GM12878 (cell line): Measurements from ENCODE around the gene CPD. TPM values are rescaled to one million over a fixed set of nuclear protein-coding genes. Genes with fewer than 3 reads are reported as not detected.
A peak's percentile ranks its signal among the peaks of the same experiment; 100 is the strongest.

Source experiments
- ATAC-seq: fragments of 200-7000 bp; cut with Tn5 transposase; 3 replicates; pipeline ENCODE4 v1.9.1; 2020; ENCODE audit warnings: mild to moderate bottlenecking, moderate library complexity
- BruUV-seq: library from RNA; stranded (reverse); fragments of 400-500 nt; replicated peaks from 2 replicates; lab custom pipeline; 2021; lab: Mats Ljungman, UMichigan
- CTCF ChIA-PET: fragments of 300-600 bp; sonication (Branson Sonifier 250); formaldehyde crosslinking; extraction: SDS; loops from one replicate; lab custom pipeline; 2021; ENCODE audit warnings: inconsistent platforms; lab: Yijun Ruan, JAX
- POLR2A ChIA-PET: fragments of 350-600 bp; formaldehyde crosslinking; extraction: SDS; loops from one replicate; lab custom pipeline; 2021; ENCODE audit warnings: inconsistent platforms; lab: Charles Lee
- RAD21 ChIA-PET: fragments of 300-600 bp; sonication (Branson Sonifier 250); formaldehyde crosslinking; loops from one replicate; lab custom pipeline; 2023; ENCODE audit warnings: antibody characterized with exemption; ENCODE audit not compliant: unreplicated experiment; lab: Charles Lee
- SMC1A ChIA-PET: fragments of 300-600 bp; sonication (Branson Sonifier 250); formaldehyde crosslinking; loops from one replicate; lab custom pipeline; 2023; ENCODE audit not compliant: unreplicated experiment, uncharacterized antibody; lab: Charles Lee
- DNase-seq: peaks from one replicate; pipeline ENCODE4 v3.0.0-alpha.2; 2011; ENCODE audit warnings: low read depth, low spot score
- FAIRE-seq: peaks from 3 replicates; lab custom pipeline; 2011; peaks lifted over from hg19 to GRCh38; lab: Jason Lieb, UNC
- H2AFZ ChIP-seq: 2 replicates; pipeline ENCODE4 v1.6.0; 2011; ENCODE audit warnings: low read depth, low read length, control low read depth; ENCODE audit not compliant: control insufficient read depth
- H3K27ac ChIP-seq: 2 replicates; pipeline ENCODE4 v1.5.1; 2011; ENCODE audit warnings: control low read depth; ENCODE audit not compliant: control insufficient read depth, insufficient read depth
- H3K27me3 ChIP-seq, 2 experiments: replicated peaks in 1 of 2; 2 replicates each; pipeline versions ENCODE4 v1.6.0 to v1.6.1; 2011; ENCODE audit warnings: low read length in 1 of 2; ENCODE audit not compliant: control insufficient read depth in 2 of 2, insufficient read depth in 2 of 2
- H3K36me3 ChIP-seq, 2 experiments: 2 replicates each; pipeline ENCODE4 v1.5.1; 2011; ENCODE audit warnings: low read length in 1 of 2; ENCODE audit not compliant: control insufficient read depth in 2 of 2, insufficient read depth in 2 of 2
- H3K4me1 ChIP-seq: 2 replicates; pipeline ENCODE4 v1.6.1; 2011; ENCODE audit warnings: mild to moderate bottlenecking, low read length, moderate library complexity, mixed read lengths; ENCODE audit not compliant: control insufficient read depth, insufficient read depth
- H3K4me2 ChIP-seq: 2 replicates; pipeline ENCODE4 v1.6.0; 2011; ENCODE audit warnings: control low read depth; ENCODE audit not compliant: control insufficient read depth, insufficient read depth
- H3K4me3 ChIP-seq: fragments of 200-600 bp; sonication (generic); 2 replicates; pipeline ENCODE4 v1.5.1; 2016
- H3K79me2 ChIP-seq: 2 replicates; pipeline ENCODE4 v1.6.0; 2011; ENCODE audit warnings: low read length; ENCODE audit not compliant: control insufficient read depth, insufficient read depth
- H3K9ac ChIP-seq: 2 replicates; pipeline ENCODE4 v1.8.0; 2011; ENCODE audit warnings: low read length, control low read depth, mixed read lengths; ENCODE audit not compliant: control insufficient read depth, insufficient read depth
- H3K9me3 ChIP-seq: replicated peaks from 3 replicates; pipeline ENCODE4 v1.5.1; 2011; ENCODE audit warnings: mild to moderate bottlenecking, low read length; ENCODE audit not compliant: control insufficient read depth, insufficient read depth
- H4K20me1 ChIP-seq: 2 replicates; pipeline ENCODE4 v1.6.0; 2011; ENCODE audit not compliant: control insufficient read depth, insufficient read depth
- ESRRA ChIP-seq: IDR thresholded peaks from 2 replicates; pipeline ENCODE4 v1.6.1; 2012; ENCODE audit warnings: mild to moderate bottlenecking, low read length, improper control_type of control experiment
- KDM1A ChIP-seq: fragments of 200-600 bp; sonication (generic); IDR thresholded peaks from 2 replicates; pipeline ENCODE4 v1.6.1; 2016; ENCODE audit warnings: borderline replicate concordance
- PML ChIP-seq: IDR thresholded peaks from 2 replicates; pipeline ENCODE4 v1.6.1; 2012; ENCODE audit warnings: low read length, inconsistent platforms
- POU2F2 ChIP-seq: IDR thresholded peaks from 3 replicates; pipeline ENCODE4 v1.6.1; 2011; ENCODE audit warnings: low read depth, mild to moderate bottlenecking, low read length, borderline replicate concordance
- RUNX3 ChIP-seq: IDR thresholded peaks from 2 replicates; pipeline ENCODE4 v1.6.1; 2012; ENCODE audit warnings: low read length, inconsistent platforms
- SRF ChIP-seq, 2 experiments: IDR thresholded peaks; 2 replicates each; pipeline ENCODE4 v1.6.1; 2011; ENCODE audit warnings: low read depth in 2 of 2, low read length in 2 of 2, mild to moderate bottlenecking in 1 of 2, moderate library complexity in 1 of 2
- TARDBP ChIP-seq: IDR thresholded peaks from 2 replicates; pipeline ENCODE4 v1.6.1; 2016; ENCODE audit warnings: borderline replicate concordance
- WGBS: methylation state at CpG from one replicate; pipeline ENCODE4 v1.1.6; 2016; ENCODE audit warnings: low lambda C conversion rate; ENCODE audit not compliant: insufficient replicate concordance, insufficient coverage; ENCODE audit errors: missing lambda C conversion rate; 5-methylcytosine and 5-hydroxymethylcytosine counted together
- in situ Hi-C: fragments of 300-500 bp; cut with MboI; formaldehyde crosslinking; loops from 9 replicates; pipeline ENCODE4 v1.14.3; 2018; ENCODE audit warnings: mixed read lengths
- intact Hi-C: fragments of 100-400 bp; cut with micrococcal nuclease; formaldehyde crosslinking; loops from one replicate; pipeline ENCODE4 v1.14.2; 2022; ENCODE audit not compliant: unreplicated experiment
- polyA plus RNA-seq, 11 experiments: library from polyadenylated mRNA; depleted of rRNA in 4 of 11; unstranded in 6 of 11; stranded (reverse) in 5 of 11; fragments of >200 nt; fragmentation: Nextera tagmentation in 4 of 11; fragmentation: Illumina TruSeq in 1 of 11; extraction: Ambion mirVana in 4 of 11; extraction: Trizol in 1 of 11; gene quantifications; 1 replicate in 1 of 11; 2 replicates in 10 of 11; pipeline versions ENCODE4 v1.2.1 to v1.2.3, GENCODE V29; 2011 to 2016; ENCODE audit warnings: inconsistent platforms in 2 of 11, missing spikeins in 2 of 11, low read depth in 1 of 11
- total RNA-seq, 4 experiments: library from RNA; depleted of rRNA in 3 of 4; stranded (reverse); fragments of >200 nt in 3 of 4; fragmentation: Illumina TruSeq in 1 of 4; extraction: Trizol in 1 of 4; gene quantifications; 2 replicates each; pipeline versions ENCODE4 v1.2.1 to v1.2.3, GENCODE V29; 2013 to 2021
- TF ChIP-seq, protein P1 (sequence below): IDR thresholded peaks from 2 replicates; pipeline ENCODE4 v1.6.1; 2011; ENCODE audit warnings: low read depth, mild to moderate bottlenecking, low read length, moderate library complexity, borderline replicate concordance; ENCODE audit errors: extremely low read depth
- TF ChIP-seq, protein P2 (sequence below): fragments of 450-650 bp; formaldehyde crosslinking; IDR thresholded peaks from 2 replicates; pipeline ENCODE4 v1.4.0; 2022; ENCODE audit warnings: mild to moderate bottlenecking, moderate library complexity

Gene CPD
- total and polyA plus RNA-seq, 10 of the 15 experiments (the other 5 are each of a cell fraction or from before 2014, with no cell fraction given), result 3.5 to 24.2 (median 15.7) TPM

GRCh38 chr17:30339086-30339485, 39.6 kb upstream of the CPD start:
- Histone ChIP-seq H4K20me1 (no peaks in the 10 kb centered on the region), H3K36me3 (no peaks in the 10 kb centered on the region), H3K9ac (no peak overlapping the region), H3K79me2 (no peaks in the 10 kb centered on the region), H3K9me3 (no peaks in the 10 kb centered on the region), H3K27me3 (no peaks in the 10 kb centered on the region), H3K27ac (no peak overlapping the region), H3K4me3 (no peak overlapping the region), H3K4me2 (no peak overlapping the region), H2AFZ (no peak overlapping the region), H3K4me1 (peaks cover 3% of the 10 kb centered on the region; the same call in 1 of the 2 replicates)
- 67% methylated on average over 2 of the region's 2 CpGs for whole genome bisulfite sequencing
- ChIA-PET RAD21 (interaction anchor here (0.6 to 9.6 kb wide), 14 partner anchors 12 to 376 kb away, joined by 3 to 183 read pairs (median 4); partner anchors contain the start of gene GOSR1), CTCF (interaction anchor here (0.7 to 12.3 kb wide), 24 partner anchors 8 to 877 kb away, joined by 3 to 345 read pairs (median 5); partner anchors contain the start of genes BLMH and GOSR1), SMC1A (interaction anchor here (0.6 to 8.6 kb wide), 16 partner anchors 25 to 380 kb away, joined by 3 to 125 read pairs (median 8); partner anchors contain the start of genes BLMH and GOSR1), POLR2A (interaction anchor here (0.6 to 1.0 kb wide), 3 partner anchors 42 to 1710 kb away, joined by 3 read pairs; no protein-coding TSS in a partner anchor)
- TF ChIP-seq, protein P1, sequence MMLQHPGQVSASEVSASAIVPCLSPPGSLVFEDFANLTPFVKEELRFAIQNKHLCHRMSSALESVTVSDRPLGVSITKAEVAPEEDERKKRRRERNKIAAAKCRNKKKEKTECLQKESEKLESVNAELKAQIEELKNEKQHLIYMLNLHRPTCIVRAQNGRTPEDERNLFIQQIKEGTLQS, result no peak
- intact Hi-C loops, result loop anchor here (5.0 to 10.0 kb wide), 2 partner anchors 104 to 212 kb away; partner anchors contain the start of gene SLC6A4
- FAIRE-seq, result no peak
- no TSS peak for BruUV-seq
- in situ Hi-C loops, result loop anchor here (5.0 kb wide), 1 partner anchor 237 kb away; no protein-coding TSS in a partner anchor
- ATAC-seq, result no peak
- no peak for DNase-seq

- 19% methylated on average over 6 of the region's 6 CpGs for WGBS
- H3K27ac ChIP-seq, result no peak overlapping the region
- CTCF ChIA-PET, result interaction anchor here (0.6 to 12.3 kb wide), 43 partner anchors 9 to 1012 kb away, joined by 3 to 345 read pairs (median 5); partner anchors contain the start of genes BLMH, CRLF3, GOSR1 and SLC6A4
- no peaks in the 10 kb centered on the region for H3K79me2 ChIP-seq
- H3K4me1 ChIP-seq, result peaks cover 8% of the 10 kb centered on the region
- H3K9ac ChIP-seq, result no peak overlapping the region
- H3K27me3 ChIP-seq, result no peaks in the 10 kb centered on the region
- peak overlapping the region; percentile 9; the same call in 1 of the 2 replicates for H3K4me2 ChIP-seq
- in situ Hi-C loops (loop anchor here (5.0 kb wide), 1 partner anchor 376 kb away; no protein-coding TSS in a partner anchor), intact Hi-C loops (loop anchor here (1.0 to 5.0 kb wide), 4 partner anchors 38 to 376 kb away; partner anchors contain the start of genes CPD and GOSR1)
- POLR2A ChIA-PET, result interaction anchor here (0.5 to 0.6 kb wide), 4 partner anchors 56 to 910 kb away, joined by 3 to 5 read pairs (median 3); no protein-coding TSS in a partner anchor
- no peaks in the 10 kb centered on the region for H3K9me3 ChIP-seq
- no TSS peak for BruUV-seq
- RAD21 ChIA-PET, result interaction anchor here (0.6 to 9.6 kb wide), 15 partner anchors 23 to 376 kb away, joined by 3 to 183 read pairs (median 6); partner anchors contain the start of genes CPD and GOSR1
- H2AFZ ChIP-seq, result no peak overlapping the region; the same call in 1 of the 2 replicates
- no peak for ATAC-seq
- H4K20me1 ChIP-seq, result no peaks in the 10 kb centered on the region
- no peak overlapping the region for H3K4me3 ChIP-seq
- no peak for DNase-seq
- no peaks in the 10 kb centered on the region for H3K36me3 ChIP-seq
- SMC1A ChIA-PET, result interaction anchor here (0.6 to 8.6 kb wide), 28 partner anchors 17 to 867 kb away, joined by 3 to 125 read pairs (median 5); partner anchors contain the start of genes BLMH and GOSR1
- no peak for FAIRE-seq
- TF ChIP-seq RUNX3, result peak; percentile 6; the same call in 1 of the 2 replicates
- TF ChIP-seq SRF (IDR thresholded peaks at IDR 0.05; ENCODE audit: low read depth in 2 of 2, low read length in 2 of 2), result no peak
- TF ChIP-seq POU2F2, result no peak
- no peak for TF ChIP-seq KDM1A
- TF ChIP-seq TARDBP, result no peak
- TF ChIP-seq PML, result no peak
- no peak for TF ChIP-seq ESRRA
- TF ChIP-seq, protein P2, sequence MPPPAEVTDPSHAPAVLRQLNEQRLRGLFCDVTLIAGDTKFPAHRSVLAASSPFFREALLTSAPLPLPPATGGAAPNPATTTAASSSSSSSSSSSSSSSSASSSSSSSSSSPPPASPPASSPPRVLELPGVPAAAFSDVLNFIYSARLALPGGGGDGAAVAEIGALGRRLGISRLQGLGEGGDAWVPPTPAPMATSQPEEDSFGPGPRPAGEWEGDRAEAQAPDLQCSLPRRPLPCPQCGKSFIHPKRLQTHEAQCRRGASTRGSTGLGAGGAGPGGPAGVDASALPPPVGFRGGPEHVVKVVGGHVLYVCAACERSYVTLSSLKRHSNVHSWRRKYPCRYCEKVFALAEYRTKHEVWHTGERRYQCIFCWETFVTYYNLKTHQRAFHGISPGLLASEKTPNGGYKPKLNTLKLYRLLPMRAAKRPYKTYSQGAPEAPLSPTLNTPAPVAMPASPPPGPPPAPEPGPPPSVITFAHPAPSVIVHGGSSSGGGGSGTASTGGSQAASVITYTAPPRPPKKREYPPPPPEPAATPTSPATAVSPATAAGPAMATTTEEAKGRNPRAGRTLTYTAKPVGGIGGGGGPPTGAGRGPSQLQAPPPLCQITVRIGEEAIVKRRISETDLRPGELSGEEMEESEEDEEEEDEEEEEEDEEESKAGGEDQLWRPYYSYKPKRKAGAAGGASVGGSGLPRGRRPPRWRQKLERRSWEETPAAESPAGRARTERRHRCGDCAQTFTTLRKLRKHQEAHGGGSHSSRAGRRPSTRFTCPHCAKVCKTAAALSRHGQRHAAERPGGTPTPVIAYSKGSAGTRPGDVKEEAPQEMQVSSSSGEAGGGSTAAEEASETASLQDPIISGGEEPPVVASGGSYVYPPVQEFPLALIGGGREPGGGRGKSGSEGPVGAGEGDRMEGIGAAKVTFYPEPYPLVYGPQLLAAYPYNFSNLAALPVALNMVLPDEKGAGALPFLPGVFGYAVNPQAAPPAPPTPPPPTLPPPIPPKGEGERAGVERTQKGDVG (CRISPR knock-in tag), result no peak
Measured at GRCh38 chr17:30340801-30341356, 37.8 kb upstream of the CPD start.
